ENCODE data around the gene ALDH18A1.

- TF ChIP-seq POLR2A (IDR thresholded peaks at IDR 0.05) (no peak), CTCF (IDR thresholded peaks at IDR 0.05) (no peak), EP300 (IDR thresholded peaks at IDR 0.05) (no peak)
These were observed 84.2 kb downstream of the ALDH18A1 start for GRCh38 chr10:95572131-95572820.

Data from ovary (tissue), 3 donors.